T-helper 17 cell (primary cell): ENCODE results near the gene PARM1. TPM values are rescaled to one million over a fixed set of nuclear protein-coding genes. Genes with fewer than 3 reads are reported as not detected.

Source experiments
- ATAC-seq: fragments of 150-1000 bp; cut with Tn5 transposase; 2 replicates; pipeline ENCODE4 v1.10.0; 2021; ENCODE audit warnings: mild to moderate bottlenecking, moderate library complexity
- DNase-seq, 3 donors: peaks; one replicate each; pipeline versions ENCODE4 v3.0.0 to v3.0.0-alpha.2; 2020 to 2021
- H3K9me3 ChIP-seq: one replicate; pipeline ENCODE4 v1.7.0; 2013; ENCODE audit warnings: low read length, mild to moderate bottlenecking; ENCODE audit not compliant: control insufficient read depth, poor library complexity, severe bottlenecking
- H3K27ac Mint-ChIP-seq: one replicate; pipeline ENCODE4 v1.8.0; 2022; ENCODE audit warnings: mild to moderate bottlenecking, moderate library complexity, mixed read lengths
- H3K27me3 Mint-ChIP-seq: one replicate; pipeline ENCODE4 v1.8.0; 2022; ENCODE audit warnings: mixed read lengths
- H3K36me3 Mint-ChIP-seq: one replicate; pipeline ENCODE4 v1.8.0; 2022; ENCODE audit warnings: low read depth, mixed read lengths
- H3K4me1 Mint-ChIP-seq: one replicate; pipeline ENCODE4 v1.8.0; 2022; ENCODE audit warnings: mild to moderate bottlenecking, mixed read lengths
- H3K4me3 Mint-ChIP-seq: one replicate; pipeline ENCODE4 v1.8.0; 2022; ENCODE audit warnings: mild to moderate bottlenecking, moderate library complexity, mixed read lengths
- total RNA-seq, 4 donors: library from RNA in 2 of 4; stranded (reverse) in 2 of 4; gene quantifications; one replicate each; pipeline ENCODE4 v1.2.3 and lab custom pipeline; 2022 to 2026

PARM1 gene, protein sequence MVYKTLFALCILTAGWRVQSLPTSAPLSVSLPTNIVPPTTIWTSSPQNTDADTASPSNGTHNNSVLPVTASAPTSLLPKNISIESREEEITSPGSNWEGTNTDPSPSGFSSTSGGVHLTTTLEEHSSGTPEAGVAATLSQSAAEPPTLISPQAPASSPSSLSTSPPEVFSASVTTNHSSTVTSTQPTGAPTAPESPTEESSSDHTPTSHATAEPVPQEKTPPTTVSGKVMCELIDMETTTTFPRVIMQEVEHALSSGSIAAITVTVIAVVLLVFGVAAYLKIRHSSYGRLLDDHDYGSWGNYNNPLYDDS
- total RNA-seq, result under 1 TPM; 0.13 to 0.52 TPM
- 0 reads per million in 2 donors for total RNA-seq (lab: John Stamatoyannopoulos, UW)

DNA sequence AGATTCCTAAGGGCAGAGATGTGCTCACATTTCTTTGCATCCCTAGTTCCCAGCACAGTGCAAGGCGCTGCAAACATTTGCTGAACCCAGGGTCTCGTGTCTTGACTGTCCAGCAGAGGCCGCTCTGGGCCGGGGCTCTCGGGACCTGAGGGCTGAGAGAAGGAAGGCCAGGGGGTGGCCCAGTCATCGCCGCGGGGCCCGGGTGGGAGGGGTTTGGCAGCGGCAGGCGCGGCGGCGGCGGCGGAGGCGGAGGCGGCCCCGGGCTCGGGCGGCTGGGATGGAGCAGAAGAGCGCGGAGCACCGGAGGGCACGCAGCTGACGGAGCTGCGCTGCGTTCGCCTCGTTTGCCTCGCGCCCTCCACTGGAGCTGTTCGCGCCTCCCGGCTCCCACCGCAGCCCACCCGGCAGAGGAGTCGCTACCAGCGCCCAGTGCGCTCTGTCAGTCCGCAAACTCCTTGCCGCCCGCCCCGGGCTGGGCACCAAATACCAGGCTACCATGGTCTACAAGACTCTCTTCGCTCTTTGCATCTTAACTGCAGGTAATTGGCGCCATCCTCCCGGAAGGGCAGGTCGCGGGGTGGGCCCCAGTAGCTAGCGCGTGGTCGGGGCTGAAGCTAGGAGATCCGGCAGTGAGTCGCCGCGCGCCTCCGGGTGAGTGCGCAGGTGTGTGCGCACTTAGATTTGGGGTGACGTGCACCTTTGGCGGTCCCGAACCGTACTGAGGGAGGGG lies at the start of gene PARM1:
TSS of gene PARM1 (plus strand) at position 285 of the 730 bp plus-strand sequence. CDS start at position 497, 212 bp downstream.
- Mint-ChIP-seq H3K4me1 (peaks cover 12% of the 10 kb centered on the region), H3K27ac (no peak within 1 kb of the TSS), H3K4me3 (peak within 1 kb of the TSS; percentile 63), H3K27me3 (peaks cover 42% of the 10 kb centered on the region), H3K36me3 (no peaks in the 10 kb centered on the region)
- no peaks in the 10 kb centered on the region for H3K9me3 ChIP-seq
- DNase-seq (no peak), ATAC-seq (peak; percentile 66)

DNA sequence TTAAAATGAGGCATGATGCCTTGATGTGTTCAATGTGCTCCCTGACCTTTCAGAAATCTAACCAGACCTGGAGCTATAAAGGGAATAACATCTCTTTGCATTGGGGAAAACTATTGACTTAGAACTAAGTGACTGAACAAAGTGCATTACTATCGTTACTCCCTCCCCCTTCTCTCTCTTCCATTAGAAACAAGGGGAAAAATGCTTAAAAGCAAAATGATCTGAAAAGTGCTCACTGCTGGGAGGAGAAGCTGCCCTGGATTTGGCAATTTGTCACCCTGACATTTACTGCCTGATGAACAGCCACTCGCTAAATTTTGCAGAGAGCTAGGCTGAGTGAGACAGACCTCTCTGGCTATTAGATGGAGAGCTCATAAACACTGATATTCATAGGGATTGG lies 48.6 kb upstream of the PARM1 start:
- Mint-ChIP-seq H3K4me1 (no peaks in the 10 kb centered on the region), H3K36me3 (no peaks in the 10 kb centered on the region), H3K27ac (no peak overlapping the region), H3K27me3 (peaks cover 5% of the 10 kb centered on the region), H3K4me3 (no peak overlapping the region)
- ATAC-seq, result no peak
- DNase-seq, result no peak
- H3K9me3 ChIP-seq, result no peaks in the 10 kb centered on the region

- DNase-seq, result no peak
- H3K9me3 ChIP-seq, result no peaks in the 10 kb centered on the region
- Mint-ChIP-seq H3K27ac (no peak overlapping the region), H3K4me3 (no peak overlapping the region), H3K4me1 (no peaks in the 10 kb centered on the region), H3K36me3 (no peaks in the 10 kb centered on the region), H3K27me3 (peaks cover 5% of the 10 kb centered on the region)
- ATAC-seq, result no peak
Measured at GRCh38 chr4:74886484-74886883, 46.4 kb upstream of the PARM1 start.

- H3K36me3 Mint-ChIP-seq, result no peaks in the 10 kb centered on the region
- H3K27ac Mint-ChIP-seq, result no peak overlapping the region
- no peak overlapping the region for H3K4me3 Mint-ChIP-seq
- ATAC-seq, result no peak
- no peaks in the 10 kb centered on the region for H3K9me3 ChIP-seq
- peaks cover 5% of the 10 kb centered on the region for H3K27me3 Mint-ChIP-seq
- DNase-seq, result no peak
- H3K4me1 Mint-ChIP-seq, result no peaks in the 10 kb centered on the region
Measured at GRCh38 chr4:74890341-74890740, 42.6 kb upstream of the PARM1 start.

GRCh38 chr4:74891037-74891436 lies 41.9 kb upstream of the PARM1 start:
- H3K4me3 Mint-ChIP-seq, result no peak overlapping the region
- H3K27me3 Mint-ChIP-seq, result peaks cover 5% of the 10 kb centered on the region
- DNase-seq, result no peak
- H3K9me3 ChIP-seq, result no peaks in the 10 kb centered on the region
- H3K27ac Mint-ChIP-seq, result no peak overlapping the region
- no peak for ATAC-seq
- no peaks in the 10 kb centered on the region for H3K36me3 Mint-ChIP-seq
- no peaks in the 10 kb centered on the region for H3K4me1 Mint-ChIP-seq

- Mint-ChIP-seq H3K4me3 (no peak overlapping the region), H3K36me3 (no peaks in the 10 kb centered on the region), H3K27ac (no peak overlapping the region), H3K4me1 (no peaks in the 10 kb centered on the region), H3K27me3 (peaks cover 5% of the 10 kb centered on the region)
- H3K9me3 ChIP-seq, result no peaks in the 10 kb centered on the region
- no peak for ATAC-seq
- DNase-seq, result no peak
Measured at GRCh38 chr4:74893171-74893570, 39.7 kb upstream of the PARM1 start.

DNA sequence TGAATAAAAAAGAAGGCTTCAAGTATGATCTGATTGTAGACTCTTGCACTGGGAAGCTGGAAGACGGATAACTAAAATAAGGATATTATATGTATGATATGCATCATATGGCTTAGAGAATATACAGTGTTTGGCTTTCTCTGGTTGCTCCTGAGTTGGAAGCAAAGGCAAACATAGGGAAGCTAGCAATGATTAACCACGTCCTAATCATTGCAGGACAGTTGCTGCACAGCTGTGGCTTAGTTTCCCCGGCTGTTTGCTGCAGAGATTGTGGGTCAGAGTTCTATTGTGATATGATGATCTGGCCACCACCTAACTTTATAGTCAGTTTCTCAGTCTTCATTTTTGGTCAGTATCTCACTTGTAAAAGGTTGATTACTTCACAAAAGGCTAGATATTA lies 36.3 kb upstream of the PARM1 start:
- no peaks in the 10 kb centered on the region for H3K27me3 Mint-ChIP-seq
- no peak overlapping the region for H3K4me3 Mint-ChIP-seq
- H3K27ac Mint-ChIP-seq, result no peak overlapping the region
- DNase-seq (no peak), ATAC-seq (no peak)
- no peaks in the 10 kb centered on the region for H3K36me3 Mint-ChIP-seq
- no peaks in the 10 kb centered on the region for H3K9me3 ChIP-seq
- H3K4me1 Mint-ChIP-seq, result no peaks in the 10 kb centered on the region

DNA sequence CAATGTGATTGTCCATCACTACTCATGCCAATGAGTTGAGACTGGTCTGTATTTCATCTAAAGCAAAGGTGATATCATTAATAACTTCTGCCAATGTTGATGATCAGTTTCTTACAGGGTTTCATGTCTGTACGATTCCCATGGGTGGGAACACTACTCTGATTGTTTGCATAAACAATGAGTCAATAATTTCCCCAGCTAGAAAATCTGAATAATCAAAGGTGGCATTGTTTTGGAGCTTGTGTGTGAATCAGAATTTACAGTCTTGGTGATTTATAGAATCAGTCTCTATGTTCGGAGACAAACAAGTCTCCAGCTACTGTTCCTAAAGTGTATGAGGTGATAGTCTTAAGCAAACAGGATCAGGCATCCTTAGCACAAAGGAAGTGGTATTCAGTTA lies 35.5 kb upstream of the PARM1 start:
- no peaks in the 10 kb centered on the region for H3K4me1 Mint-ChIP-seq
- ATAC-seq (no peak), DNase-seq (no peak)
- no peaks in the 10 kb centered on the region for H3K9me3 ChIP-seq
- no peaks in the 10 kb centered on the region for H3K36me3 Mint-ChIP-seq
- no peaks in the 10 kb centered on the region for H3K27me3 Mint-ChIP-seq
- H3K27ac Mint-ChIP-seq, result no peak overlapping the region
- no peak overlapping the region for H3K4me3 Mint-ChIP-seq

DNA sequence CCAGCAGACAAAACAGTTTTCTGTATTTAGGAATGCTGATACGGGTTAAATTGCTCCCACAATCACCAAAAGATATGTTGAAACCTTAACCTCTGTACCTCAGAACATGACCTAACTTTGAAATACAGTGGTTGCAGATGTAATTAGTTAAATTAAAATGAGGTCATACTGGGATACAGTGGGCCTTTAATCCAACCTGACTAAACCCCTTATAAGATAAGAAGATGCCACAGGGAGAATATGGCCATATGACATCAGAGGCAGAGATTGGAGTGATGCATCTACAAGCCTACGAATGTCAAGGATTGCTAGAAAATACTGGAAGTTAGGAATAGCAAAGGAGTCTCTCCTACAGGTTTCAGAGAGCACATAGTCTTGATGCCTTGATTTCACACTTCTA lies 32.1 kb upstream of the PARM1 start:
- H3K9me3 ChIP-seq, result no peaks in the 10 kb centered on the region
- H3K27ac Mint-ChIP-seq, result no peak overlapping the region
- DNase-seq, result no peak
- no peak for ATAC-seq
- H3K4me3 Mint-ChIP-seq, result no peak overlapping the region
- no peaks in the 10 kb centered on the region for H3K4me1 Mint-ChIP-seq
- no peaks in the 10 kb centered on the region for H3K36me3 Mint-ChIP-seq
- peaks cover 8% of the 10 kb centered on the region for H3K27me3 Mint-ChIP-seq

DNA sequence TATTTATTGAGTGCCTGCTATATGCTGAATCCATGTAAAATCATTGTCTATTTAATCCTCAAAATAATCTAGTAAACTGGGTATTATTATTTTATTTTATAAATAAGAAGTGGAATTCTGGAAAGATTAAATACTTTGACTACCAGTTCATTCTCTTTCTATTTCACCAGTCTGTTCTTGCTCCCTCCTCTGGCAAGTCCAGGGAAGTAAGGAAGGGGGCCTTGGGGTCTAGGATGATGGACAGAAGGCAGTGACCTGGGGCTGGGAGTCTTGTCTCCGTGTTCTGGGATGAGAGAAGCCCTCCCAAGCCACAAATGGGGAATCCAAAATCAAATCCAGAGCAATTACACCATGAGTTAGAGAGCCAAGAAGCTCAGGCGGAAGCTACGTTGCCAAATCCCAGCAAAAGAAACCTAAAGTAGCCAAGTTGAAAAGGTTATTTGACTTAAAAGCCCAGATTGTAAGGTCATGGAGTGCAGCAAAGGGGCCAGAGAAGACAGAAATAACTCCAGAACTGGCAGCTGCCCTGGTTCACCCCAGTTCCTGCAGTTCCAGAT lies 28.3 kb upstream of the PARM1 start:
- Mint-ChIP-seq H3K27ac (no peak overlapping the region), H3K36me3 (no peaks in the 10 kb centered on the region), H3K4me1 (no peaks in the 10 kb centered on the region), H3K4me3 (no peak overlapping the region), H3K27me3 (peaks cover 8% of the 10 kb centered on the region)
- H3K9me3 ChIP-seq, result no peaks in the 10 kb centered on the region
- ATAC-seq (no peak), DNase-seq (no peak)

DNA sequence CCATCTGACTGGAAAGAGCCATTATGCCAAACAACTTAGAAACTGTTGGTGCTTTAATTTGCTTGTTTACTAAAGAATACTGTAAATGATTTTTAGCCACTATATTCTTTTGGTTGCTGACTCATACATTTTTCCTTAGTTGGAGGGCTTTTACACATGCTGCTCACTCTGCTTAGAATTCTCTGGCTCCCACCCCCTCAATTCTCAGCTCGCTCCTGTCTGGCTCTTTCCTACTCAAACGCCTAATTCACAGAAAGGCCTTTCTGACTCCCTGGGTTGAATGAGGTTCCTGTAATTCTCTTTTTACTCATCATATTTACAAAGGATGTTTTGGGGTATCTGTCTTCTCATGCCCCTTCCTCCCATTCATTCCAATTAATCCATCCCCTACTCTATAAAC lies 26.1 kb upstream of the PARM1 start:
- Mint-ChIP-seq H3K4me1 (no peaks in the 10 kb centered on the region), H3K4me3 (no peak overlapping the region), H3K36me3 (no peaks in the 10 kb centered on the region), H3K27ac (no peak overlapping the region), H3K27me3 (peaks cover 8% of the 10 kb centered on the region)
- H3K9me3 ChIP-seq, result no peaks in the 10 kb centered on the region
- DNase-seq, result no peak
- ATAC-seq, result no peak

DNA sequence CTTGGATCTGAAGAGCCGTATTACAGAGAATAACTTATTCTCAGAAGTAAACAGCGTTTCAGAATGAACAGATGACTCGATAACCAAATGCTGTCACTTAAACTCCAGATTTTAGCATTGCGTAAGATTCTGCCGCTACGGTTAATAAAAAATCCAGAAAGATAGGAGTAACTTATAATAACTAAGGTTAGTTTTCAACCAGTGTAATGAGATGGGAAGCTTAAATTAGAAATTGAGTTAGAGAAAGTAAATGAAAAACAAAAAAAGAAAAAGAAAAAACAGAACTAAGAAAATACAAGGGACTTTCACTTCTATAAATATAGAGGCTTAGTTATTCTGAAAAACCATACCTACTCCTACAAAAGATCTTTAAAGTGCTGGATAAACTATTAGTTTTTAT lies 13.1 kb upstream of the PARM1 start:
- no peaks in the 10 kb centered on the region for H3K4me1 Mint-ChIP-seq
- no peaks in the 10 kb centered on the region for H3K36me3 Mint-ChIP-seq
- no peak for DNase-seq
- no peak overlapping the region for H3K4me3 Mint-ChIP-seq
- H3K27me3 Mint-ChIP-seq, result peaks cover 12% of the 10 kb centered on the region
- no peaks in the 10 kb centered on the region for H3K9me3 ChIP-seq
- no peak overlapping the region for H3K27ac Mint-ChIP-seq
- no peak for ATAC-seq

- no peak overlapping the region for H3K27ac Mint-ChIP-seq
Measured at GRCh38 chr4:74920704-74921103, 12.2 kb upstream of the PARM1 start.

More at GRCh38 chr4:74920704-74921103, 12.2 kb upstream of the PARM1 start:
- no peak for ATAC-seq
- no peak for DNase-seq
- Mint-ChIP-seq H3K36me3 (no peaks in the 10 kb centered on the region), H3K4me3 (no peak overlapping the region), H3K27me3 (peaks cover 8% of the 10 kb centered on the region), H3K4me1 (no peaks in the 10 kb centered on the region)
- no peaks in the 10 kb centered on the region for H3K9me3 ChIP-seq
